Bronchial epithelial cell (primary cell): ENCODE measurements around the gene ITGA8. TPM values are rescaled to one million over a fixed set of nuclear protein-coding genes. Genes with fewer than 3 reads are reported as not detected.

Experiments used
- DNase-seq: peaks from one replicate; pipeline ENCODE4 v3.0.0-alpha.2; 2010; ENCODE audit warnings: low read depth
- FAIRE-seq: peaks from 2 replicates; lab custom pipeline; 2011; peaks lifted over from hg19 to GRCh38; lab: Jason Lieb, UNC
- H3K27me3 ChIP-seq: 2 replicates; pipeline ENCODE4 v1.5.1; 2011; ENCODE audit warnings: low read length; ENCODE audit not compliant: control insufficient read depth, insufficient read depth
- H3K36me3 ChIP-seq: 2 replicates; pipeline ENCODE4 v1.5.1; 2011; ENCODE audit warnings: low read length; ENCODE audit not compliant: control insufficient read depth, insufficient read depth
- H3K4me3 ChIP-seq: 2 replicates; pipeline ENCODE4 v1.5.1; 2011; ENCODE audit warnings: mild to moderate bottlenecking, low read depth, low read length, control low read depth
- total RNA-seq: library from RNA; depleted of rRNA; stranded (reverse); fragments of >200 nt; gene quantifications from 2 replicates; pipeline ENCODE4 v1.2.1, GENCODE V29; 2014
- TF ChIP-seq, protein P1 (sequence below): IDR thresholded peaks from 2 replicates; pipeline ENCODE4 v1.5.1; 2011; ENCODE audit warnings: mild to moderate bottlenecking, moderate library complexity, low read length, control low read depth, inconsistent platforms; ENCODE audit not compliant: insufficient read depth, severe bottlenecking

ITGA8 gene
- total RNA-seq, 1 donor from 2014 or later: under 0.01 TPM

DNA sequence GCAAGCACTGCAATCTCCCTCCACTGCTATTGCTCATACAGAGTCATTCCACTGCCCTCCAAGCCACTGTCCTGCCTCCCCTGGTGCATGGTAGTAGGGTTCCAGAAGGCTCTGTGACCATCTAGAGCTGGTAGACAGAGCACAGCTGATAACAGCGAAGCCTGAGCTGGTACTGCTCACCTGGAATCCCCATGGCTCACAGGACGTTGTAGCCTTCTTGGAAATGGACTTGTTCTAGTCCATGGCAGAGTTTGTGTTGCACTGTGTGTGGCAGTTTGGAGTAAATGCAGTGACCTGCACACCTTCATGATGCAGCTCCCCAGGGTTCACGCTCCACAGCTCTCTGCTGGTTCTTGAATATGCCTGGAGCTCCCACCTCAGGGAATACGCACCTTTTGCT lies 67.0 kb downstream of the ITGA8 start:
- no peak for FAIRE-seq
- no peak overlapping the region for H3K4me3 ChIP-seq
- TF ChIP-seq, protein P1, sequence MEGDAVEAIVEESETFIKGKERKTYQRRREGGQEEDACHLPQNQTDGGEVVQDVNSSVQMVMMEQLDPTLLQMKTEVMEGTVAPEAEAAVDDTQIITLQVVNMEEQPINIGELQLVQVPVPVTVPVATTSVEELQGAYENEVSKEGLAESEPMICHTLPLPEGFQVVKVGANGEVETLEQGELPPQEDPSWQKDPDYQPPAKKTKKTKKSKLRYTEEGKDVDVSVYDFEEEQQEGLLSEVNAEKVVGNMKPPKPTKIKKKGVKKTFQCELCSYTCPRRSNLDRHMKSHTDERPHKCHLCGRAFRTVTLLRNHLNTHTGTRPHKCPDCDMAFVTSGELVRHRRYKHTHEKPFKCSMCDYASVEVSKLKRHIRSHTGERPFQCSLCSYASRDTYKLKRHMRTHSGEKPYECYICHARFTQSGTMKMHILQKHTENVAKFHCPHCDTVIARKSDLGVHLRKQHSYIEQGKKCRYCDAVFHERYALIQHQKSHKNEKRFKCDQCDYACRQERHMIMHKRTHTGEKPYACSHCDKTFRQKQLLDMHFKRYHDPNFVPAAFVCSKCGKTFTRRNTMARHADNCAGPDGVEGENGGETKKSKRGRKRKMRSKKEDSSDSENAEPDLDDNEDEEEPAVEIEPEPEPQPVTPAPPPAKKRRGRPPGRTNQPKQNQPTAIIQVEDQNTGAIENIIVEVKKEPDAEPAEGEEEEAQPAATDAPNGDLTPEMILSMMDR: no peak
- H3K36me3 ChIP-seq: no peaks in the 10 kb centered on the region
- no peaks in the 10 kb centered on the region for H3K27me3 ChIP-seq
- no peak for DNase-seq

DNA sequence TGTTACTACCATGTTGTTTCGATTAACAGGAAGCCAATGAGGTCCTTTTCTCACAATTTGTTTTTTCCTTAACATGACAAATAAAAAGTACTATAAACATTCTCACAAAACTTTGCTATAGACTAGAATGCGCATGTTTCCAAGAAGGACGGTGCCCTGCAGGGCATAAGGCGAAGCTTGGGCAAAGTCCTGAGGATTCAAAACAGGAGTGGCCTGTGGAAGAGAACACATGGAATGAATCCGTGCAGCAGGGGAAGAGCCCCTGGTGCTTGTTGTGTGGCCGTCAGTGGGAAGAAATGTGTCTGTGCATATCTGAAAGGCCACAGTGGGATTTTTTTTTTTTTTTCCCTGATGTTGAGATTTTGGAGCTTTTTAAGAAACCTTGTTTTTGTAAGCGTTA lies 67.6 kb downstream of the ITGA8 start:
- FAIRE-seq (no peak), DNase-seq (no peak)
- no peak overlapping the region for H3K4me3 ChIP-seq
- H3K36me3 ChIP-seq: no peaks in the 10 kb centered on the region
- TF ChIP-seq, protein P1: no peak
- no peaks in the 10 kb centered on the region for H3K27me3 ChIP-seq

DNA sequence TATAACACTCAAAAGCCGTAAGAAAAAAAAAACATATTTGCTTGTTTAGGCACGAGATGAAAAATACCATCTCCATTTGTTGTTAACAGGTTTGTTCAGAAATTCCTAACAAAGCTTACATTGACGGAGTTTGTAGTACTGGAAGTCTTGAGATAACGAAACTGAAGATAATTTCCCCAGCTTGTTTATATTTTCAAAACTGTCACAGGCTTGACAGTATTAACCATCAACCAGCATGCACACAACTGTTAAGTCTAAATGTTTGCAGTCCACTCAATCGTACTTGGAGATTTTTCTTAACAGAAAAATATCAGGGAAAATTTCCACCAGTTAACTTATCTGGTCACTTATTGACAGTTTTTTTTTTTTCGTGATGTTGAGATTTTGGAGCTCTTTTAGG lies 68.5 kb downstream of the ITGA8 start:
- no peaks in the 10 kb centered on the region for H3K36me3 ChIP-seq
- FAIRE-seq (no peak), DNase-seq (no peak)
- TF ChIP-seq, protein P1: no peak
- no peaks in the 10 kb centered on the region for H3K27me3 ChIP-seq
- no peak overlapping the region for H3K4me3 ChIP-seq

DNA sequence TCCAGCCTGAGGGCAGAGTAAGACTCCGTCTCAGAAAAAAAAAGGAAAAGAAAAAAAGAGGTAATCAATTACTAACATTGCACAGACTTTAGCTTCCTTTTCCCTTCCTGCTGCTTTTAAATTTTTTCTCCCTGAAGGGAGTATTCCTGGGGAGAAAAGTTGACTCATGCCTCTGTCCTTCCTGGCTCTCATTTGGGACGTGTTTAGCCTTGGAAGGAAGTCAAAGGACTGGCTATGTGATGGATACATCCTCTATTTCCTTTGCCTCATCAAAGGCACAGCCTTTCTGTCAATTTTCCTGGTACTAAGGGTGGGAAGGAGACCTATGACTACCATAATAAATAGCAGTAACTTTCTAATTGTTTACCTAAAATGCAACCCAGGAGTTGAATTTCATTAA lies 77.6 kb downstream of the ITGA8 start:
- Histone ChIP-seq H3K4me3 (no peak overlapping the region), H3K36me3 (no peaks in the 10 kb centered on the region), H3K27me3 (no peaks in the 10 kb centered on the region)
- TF ChIP-seq, protein P1: no peak
- DNase-seq (no peak), FAIRE-seq (no peak)

DNA sequence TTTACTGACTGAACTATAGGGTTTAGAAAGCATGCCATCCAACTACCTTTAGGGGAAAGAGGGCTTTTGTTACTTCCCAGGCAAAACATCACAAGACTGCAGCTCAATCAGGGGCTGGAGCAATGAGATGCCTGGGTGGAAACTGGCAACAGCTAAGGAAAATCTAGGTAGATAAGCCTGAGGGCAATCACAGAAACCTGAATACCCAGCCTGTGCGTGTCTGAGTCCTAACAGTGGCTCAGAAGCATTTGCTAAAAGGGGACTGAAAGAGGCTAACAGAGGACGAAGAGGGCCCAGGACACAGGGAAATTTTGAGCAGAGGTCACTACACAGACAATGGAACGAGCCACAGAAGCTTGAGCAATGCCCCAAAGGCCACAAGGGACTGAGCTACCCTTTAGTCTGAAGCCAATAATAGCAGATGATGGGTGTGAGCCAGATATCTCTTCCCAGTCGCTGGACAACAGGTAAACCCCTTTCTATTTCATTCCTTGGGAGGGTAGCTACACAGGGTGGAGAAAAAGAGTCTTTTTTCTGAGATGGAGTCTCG lies 79.1 kb downstream of the ITGA8 start:
- H3K4me3 ChIP-seq: no peak overlapping the region
- TF ChIP-seq, protein P1: no peak
- FAIRE-seq (no peak), DNase-seq (no peak)
- no peaks in the 10 kb centered on the region for H3K27me3 ChIP-seq
- no peaks in the 10 kb centered on the region for H3K36me3 ChIP-seq

DNA sequence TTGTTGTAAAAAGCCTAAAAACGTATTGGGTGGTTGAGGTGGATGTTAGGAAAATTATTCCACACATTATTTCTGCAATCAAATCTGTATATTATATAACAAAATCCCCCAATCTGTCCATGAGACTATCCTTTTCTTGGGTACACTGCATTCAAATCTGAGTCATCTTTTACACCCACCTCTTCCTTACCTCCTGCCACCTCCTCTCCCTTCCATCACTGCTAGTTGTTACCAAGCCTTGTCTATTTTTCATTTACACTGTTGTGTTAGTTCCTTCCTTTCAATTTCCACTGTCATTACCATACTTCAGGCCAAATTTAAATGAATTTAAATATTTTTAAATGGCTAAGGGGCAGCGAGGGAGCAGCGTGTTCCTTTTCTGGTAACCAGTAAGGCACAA lies 83.3 kb downstream of the ITGA8 start:
- FAIRE-seq (no peak), DNase-seq (no peak)
- no peaks in the 10 kb centered on the region for H3K27me3 ChIP-seq
- no peak overlapping the region for H3K4me3 ChIP-seq
- TF ChIP-seq, protein P1: no peak
- no peaks in the 10 kb centered on the region for H3K36me3 ChIP-seq
